Erythroblast (primary cell): ENCODE data around the gene IL1RAPL1.
"Not testable (repeated sequence)": the region's sequence is repeated elsewhere in the genome, so short reads cannot be mapped to it uniquely, and the experiment has no call there.

Experiments
- DNase-seq, 2 experiments: peaks; one replicate each; lab custom pipeline; 2025; lab: John Stamatoyannopoulos, UW
- GATA1 ChIP-seq: IDR thresholded peaks from 2 replicates; pipeline ENCODE4 v1.6.1; 2011; ENCODE audit warnings: low read depth, mild to moderate bottlenecking, control low read depth, low read length, moderate library complexity
- POLR2A ChIP-seq: IDR thresholded peaks from 2 replicates; pipeline ENCODE4 v1.6.1; 2011; ENCODE audit warnings: mild to moderate bottlenecking, low read length

The IL1RAPL1 gene

DNA sequence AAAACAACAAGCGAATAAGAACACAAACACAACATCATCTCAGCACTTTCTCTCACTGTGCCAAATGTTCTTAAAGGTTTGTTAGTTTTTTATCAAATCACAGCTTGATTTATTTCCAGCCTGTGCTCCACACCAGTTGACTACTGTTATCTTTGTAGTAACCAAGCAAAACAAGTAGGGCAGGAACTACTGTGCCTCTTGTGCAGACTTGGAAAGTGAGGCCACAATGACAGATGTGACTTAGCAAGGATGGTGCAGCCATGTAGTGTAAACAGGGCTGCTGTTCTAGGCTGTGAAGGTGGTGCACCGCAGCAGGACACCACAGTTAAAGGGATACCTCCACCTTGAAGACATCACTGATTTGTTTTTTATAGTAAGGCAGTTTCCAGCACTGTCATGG is 170.0 kb downstream of the IL1RAPL1 start:
- TF ChIP-seq GATA1 (no peak), POLR2A (no peak)
- no peak for DNase-seq

GRCh38 chrX:28766561-28766960 is 179.3 kb downstream of the IL1RAPL1 start:
- DNase-seq, result not testable (repeated sequence)

- DNase-seq, result no peak
- TF ChIP-seq POLR2A, result no peak
- no peak for TF ChIP-seq GATA1
Measured at GRCh38 chrX:28773807-28774206, 186.6 kb downstream of the IL1RAPL1 start.

- DNase-seq, result no peak
- TF ChIP-seq GATA1 (no peak), POLR2A (no peak)
Measured at GRCh38 chrX:28787206-28787605, 200.0 kb downstream of the IL1RAPL1 start.

GRCh38 chrX:28800671-28801070 is 213.4 kb downstream of the IL1RAPL1 start:
- not testable (repeated sequence) for DNase-seq

DNA sequence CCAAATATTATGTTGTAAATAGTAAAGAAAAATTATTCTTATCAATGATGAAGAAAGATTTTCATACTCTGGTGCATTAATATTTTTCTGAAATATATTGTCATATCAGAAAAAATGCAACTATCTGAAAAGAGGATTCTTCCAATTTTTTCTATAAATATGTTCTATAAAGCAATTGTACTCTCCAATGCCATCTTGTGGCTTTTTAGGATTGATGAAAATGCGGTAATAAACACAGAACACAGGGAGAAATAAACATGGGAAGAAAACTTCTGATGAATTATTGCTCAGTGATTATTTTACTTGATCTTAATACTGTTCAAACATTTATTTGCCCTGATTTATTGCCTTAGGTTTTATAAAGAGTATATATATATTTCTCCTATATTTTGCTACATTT is 215.4 kb downstream of the IL1RAPL1 start:
- no peak for DNase-seq
- no peak for TF ChIP-seq GATA1
- TF ChIP-seq POLR2A, result no peak

- DNase-seq, result no peak
- TF ChIP-seq GATA1 (no peak), POLR2A (no peak)
Measured at GRCh38 chrX:28835991-28836390, 248.7 kb downstream of the IL1RAPL1 start.

- no peak for TF ChIP-seq GATA1
- no peak for TF ChIP-seq POLR2A
- no peak for DNase-seq
Measured at GRCh38 chrX:28843817-28844216, 256.6 kb downstream of the IL1RAPL1 start.

GRCh38 chrX:28847423-28847822 is 260.2 kb downstream of the IL1RAPL1 start:
- TF ChIP-seq GATA1 (no peak), POLR2A (no peak)
- no peak for DNase-seq

GRCh38 chrX:28848707-28849106 is 261.5 kb downstream of the IL1RAPL1 start:
- no peak for DNase-seq
- TF ChIP-seq POLR2A, result no peak
- TF ChIP-seq GATA1, result no peak

DNA sequence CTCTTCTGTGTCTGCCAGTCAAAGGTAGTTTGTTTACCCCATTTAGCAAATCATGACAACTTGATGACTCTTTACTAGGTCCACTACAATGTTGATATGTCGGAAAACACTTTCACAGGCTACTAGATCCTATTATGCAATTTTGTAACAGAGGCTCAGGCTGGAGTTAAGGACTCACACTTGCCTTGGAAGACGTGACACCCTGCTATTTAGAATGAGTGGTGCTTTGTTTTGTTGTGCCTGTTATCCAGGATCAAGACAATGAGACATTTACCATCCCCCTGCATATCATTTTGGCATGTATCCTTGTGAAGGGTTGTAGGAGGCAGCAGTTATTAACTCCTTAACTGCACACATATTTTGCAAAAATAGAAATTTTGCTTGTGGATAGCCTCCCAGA is 263.7 kb downstream of the IL1RAPL1 start:
- TF ChIP-seq GATA1 (no peak), POLR2A (no peak)

DNA sequence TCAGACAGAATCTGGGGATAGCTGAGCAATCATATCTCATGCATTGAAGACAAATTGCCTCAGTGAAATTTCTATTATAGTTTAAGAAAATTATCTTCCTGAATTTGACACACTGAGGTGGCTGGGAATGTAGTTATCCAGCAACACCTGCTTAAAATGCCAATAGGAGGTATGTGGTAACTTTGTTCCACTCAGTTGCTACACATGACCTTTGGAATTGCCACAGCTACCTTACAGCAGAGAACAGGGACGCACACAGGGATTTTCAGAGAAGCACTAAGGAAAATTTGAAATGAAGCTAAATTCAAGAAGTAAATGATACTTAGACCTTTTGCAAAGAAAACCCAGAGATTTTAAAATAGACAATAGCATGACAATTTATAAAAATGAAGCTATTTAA is 264.6 kb downstream of the IL1RAPL1 start:
- TF ChIP-seq GATA1 (no peak), POLR2A (no peak)
- DNase-seq, result no peak

More for the DNA sequence above, 263.7 kb downstream of the IL1RAPL1 start:
- DNase-seq, result no peak

DNA sequence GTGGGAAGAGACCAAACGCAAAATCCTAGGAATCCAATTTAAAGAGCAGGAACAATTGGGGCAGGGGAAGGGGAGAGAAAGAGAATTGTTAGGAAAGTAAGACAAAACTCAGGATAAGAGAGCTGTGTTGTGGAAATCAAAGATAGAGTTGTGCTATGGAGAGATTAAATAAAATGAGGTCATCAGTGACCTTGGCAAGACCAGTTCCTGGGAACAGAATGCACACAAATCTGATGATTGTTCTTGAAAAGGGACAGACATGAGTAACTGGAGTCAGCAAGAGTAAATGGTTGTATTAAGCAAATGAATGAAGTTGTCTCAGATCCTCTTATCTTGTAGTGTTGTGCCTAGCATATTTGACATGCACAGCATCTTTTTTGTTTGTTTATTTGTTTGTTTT is 267.4 kb downstream of the IL1RAPL1 start:
- no peak for DNase-seq
- TF ChIP-seq POLR2A (no peak), GATA1 (no peak)

DNA sequence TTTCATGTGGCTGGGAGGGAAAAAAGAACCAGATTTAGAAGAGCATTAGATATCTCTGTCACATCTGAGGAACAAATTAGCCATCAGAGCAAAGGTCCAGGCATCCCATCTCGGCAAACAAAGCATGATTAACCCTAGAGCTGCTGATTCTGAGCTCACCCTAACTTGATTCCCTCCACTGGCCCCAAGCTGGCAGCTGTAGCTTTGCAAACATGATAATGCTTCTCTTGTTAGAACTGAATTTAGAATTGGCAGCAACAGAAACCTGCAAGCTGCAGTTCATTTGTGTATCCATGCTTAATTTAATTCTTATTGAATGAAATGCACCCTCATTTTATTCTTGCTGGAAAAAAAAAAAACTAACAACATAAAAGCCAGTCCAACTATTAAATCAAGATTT is 289.2 kb downstream of the IL1RAPL1 start:
- TF ChIP-seq GATA1, result no peak
- TF ChIP-seq POLR2A, result no peak
- DNase-seq, result no peak

- no peak for DNase-seq
- TF ChIP-seq POLR2A, result no peak
- no peak for TF ChIP-seq GATA1
Measured at GRCh38 chrX:28876901-28877300, 289.7 kb downstream of the IL1RAPL1 start.

DNA sequence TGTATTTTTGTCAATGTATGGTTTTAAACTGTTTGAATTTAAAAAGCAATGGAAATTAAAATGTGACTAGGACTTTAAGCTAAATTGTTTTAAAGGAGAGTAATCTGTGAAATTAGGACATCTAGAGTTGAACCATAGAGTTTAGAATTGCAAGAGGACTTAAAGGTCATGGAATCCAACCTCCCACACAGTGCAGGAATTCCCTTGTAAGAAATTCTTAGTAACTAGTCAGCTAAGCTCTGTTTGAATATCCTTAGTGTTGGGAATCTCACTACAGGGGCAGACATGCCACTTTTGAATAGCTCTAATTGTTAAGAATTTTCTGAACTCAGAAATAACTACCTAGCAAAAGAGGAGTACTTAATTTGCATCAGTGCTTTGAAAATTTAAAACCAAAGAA is 292.9 kb downstream of the IL1RAPL1 start:
- no peak for TF ChIP-seq GATA1
- TF ChIP-seq POLR2A, result no peak

More for the DNA sequence above, 292.9 kb downstream of the IL1RAPL1 start:
- DNase-seq, result no peak
